ENCODE measurements around the gene TP53RK.

DNA sequence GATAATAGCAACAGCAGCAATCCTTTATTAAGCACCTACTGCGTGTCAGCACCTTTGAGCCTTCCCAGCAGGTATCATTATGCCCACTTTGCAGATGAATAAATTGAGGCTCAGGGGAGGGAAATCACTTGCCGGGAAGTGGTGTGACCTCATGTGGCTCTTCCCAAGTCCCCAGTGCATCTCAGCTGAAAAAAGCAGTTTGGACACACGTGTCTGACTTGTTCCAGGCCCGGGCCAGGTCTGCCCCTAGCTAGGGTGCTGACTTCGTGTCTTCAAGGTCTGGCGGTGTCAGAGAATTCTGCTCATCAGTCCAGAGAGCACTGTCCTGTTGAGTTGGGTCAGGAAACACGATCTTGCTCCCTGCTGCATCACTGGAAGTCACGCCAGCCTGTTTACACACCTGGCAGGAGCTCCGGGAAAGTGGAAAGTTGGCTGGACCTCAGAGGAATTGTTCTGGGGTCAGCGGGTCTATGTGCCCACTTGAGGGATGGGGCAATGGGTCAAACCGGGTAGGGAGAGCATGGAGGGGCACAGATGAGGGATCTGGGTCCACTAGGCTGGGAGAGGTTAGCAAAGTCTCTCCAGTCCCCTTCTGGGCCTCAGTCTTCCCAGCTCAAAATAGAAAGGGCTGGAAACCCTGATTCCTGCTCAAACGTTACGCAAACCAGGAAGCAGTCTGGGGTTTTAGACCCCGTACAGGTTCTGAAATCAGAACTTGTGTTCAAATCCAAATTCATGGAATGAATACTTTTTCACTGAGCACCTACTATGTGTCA, 48.5 kb downstream of the TP53RK start:
- TF ChIP-seq, protein P1, sequence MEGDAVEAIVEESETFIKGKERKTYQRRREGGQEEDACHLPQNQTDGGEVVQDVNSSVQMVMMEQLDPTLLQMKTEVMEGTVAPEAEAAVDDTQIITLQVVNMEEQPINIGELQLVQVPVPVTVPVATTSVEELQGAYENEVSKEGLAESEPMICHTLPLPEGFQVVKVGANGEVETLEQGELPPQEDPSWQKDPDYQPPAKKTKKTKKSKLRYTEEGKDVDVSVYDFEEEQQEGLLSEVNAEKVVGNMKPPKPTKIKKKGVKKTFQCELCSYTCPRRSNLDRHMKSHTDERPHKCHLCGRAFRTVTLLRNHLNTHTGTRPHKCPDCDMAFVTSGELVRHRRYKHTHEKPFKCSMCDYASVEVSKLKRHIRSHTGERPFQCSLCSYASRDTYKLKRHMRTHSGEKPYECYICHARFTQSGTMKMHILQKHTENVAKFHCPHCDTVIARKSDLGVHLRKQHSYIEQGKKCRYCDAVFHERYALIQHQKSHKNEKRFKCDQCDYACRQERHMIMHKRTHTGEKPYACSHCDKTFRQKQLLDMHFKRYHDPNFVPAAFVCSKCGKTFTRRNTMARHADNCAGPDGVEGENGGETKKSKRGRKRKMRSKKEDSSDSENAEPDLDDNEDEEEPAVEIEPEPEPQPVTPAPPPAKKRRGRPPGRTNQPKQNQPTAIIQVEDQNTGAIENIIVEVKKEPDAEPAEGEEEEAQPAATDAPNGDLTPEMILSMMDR (IDR thresholded peaks at IDR 0.05) = no peak
- TF ChIP-seq POLR2A (IDR thresholded peaks at IDR 0.05) = no peak
